Non-pigmented ciliary epithelial cell (primary cell): Measurements from ENCODE around the gene USP32.

ENCODE experiments used
- DNase-seq: peaks from one replicate; pipeline ENCODE4 v3.0.0-alpha.2; 2010; ENCODE audit warnings: low read depth

The USP32 gene

DNA sequence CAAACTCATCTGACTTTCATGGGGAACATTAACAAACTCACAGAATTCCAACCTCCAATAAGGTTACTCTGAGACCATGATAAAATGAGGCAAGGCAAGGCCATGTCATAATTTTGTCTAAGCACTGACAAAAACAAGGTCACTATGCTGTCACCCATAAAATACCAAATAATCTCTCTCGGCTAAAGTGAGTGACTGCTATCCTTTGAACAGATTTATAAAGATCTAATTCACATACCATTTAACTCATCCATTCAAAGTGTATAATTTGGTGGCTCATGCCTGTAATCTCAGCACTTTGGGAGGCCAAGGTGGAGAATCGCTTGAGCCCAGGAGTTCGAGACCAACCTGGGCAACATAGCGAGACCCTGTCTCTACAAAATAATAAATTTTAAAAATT lies 262.8 kb downstream of the USP32 start:
- DNase-seq, result no peak
